Fibroblast of lung (primary cell): Measurements from ENCODE around the gene TNRC6A. TPM values are rescaled to one million over a fixed set of nuclear protein-coding genes. Genes with fewer than 3 reads are reported as not detected.
"Not testable (repeated sequence)": the region's sequence is repeated elsewhere in the genome, so short reads cannot be mapped to it uniquely, and the experiment has no call there.

Experiments used
- DNase-seq, 2 donors: peaks; one replicate each; pipeline versions ENCODE4 v3.0.0 to v3.0.0-alpha.2; 2010; ENCODE audit warnings: low read depth in 2 of 2
- H2AFZ ChIP-seq: 2 replicates; pipeline ENCODE4 v1.5.1; 2012; ENCODE audit warnings: low read length, control low read depth, inconsistent platforms
- H3K27ac ChIP-seq: 2 replicates; pipeline ENCODE4 v1.5.1; 2011; ENCODE audit warnings: low read length, control low read depth; ENCODE audit not compliant: insufficient read depth
- H3K27me3 ChIP-seq: 2 replicates; pipeline ENCODE4 v1.5.1; 2011; ENCODE audit warnings: mild to moderate bottlenecking, low read length; ENCODE audit not compliant: control insufficient read depth, insufficient read depth
- H3K36me3 ChIP-seq: 2 replicates; pipeline ENCODE4 v1.5.1; 2011; ENCODE audit warnings: low read length; ENCODE audit not compliant: control insufficient read depth, insufficient read depth
- H3K4me1 ChIP-seq: 2 replicates; pipeline ENCODE4 v1.5.1; 2011; ENCODE audit warnings: low read length; ENCODE audit not compliant: control insufficient read depth, insufficient read depth; ENCODE audit errors: extremely low read depth
- H3K4me2 ChIP-seq: 2 replicates; pipeline ENCODE4 v1.5.1; 2011; ENCODE audit warnings: low read length, control low read depth; ENCODE audit not compliant: insufficient read depth; ENCODE audit errors: extremely low read depth
- H3K4me3 ChIP-seq, 4 experiments: fragments of 200-600 bp in 1 of 4; sonication (generic) in 1 of 4; replicated peaks in 1 of 4; 2 replicates each; pipeline ENCODE4 v1.5.1; 2011 to 2016; ENCODE audit warnings: low read length in 4 of 4, low read depth in 3 of 4, mild to moderate bottlenecking in 3 of 4, control low read depth in 2 of 4, inconsistent platforms in 1 of 4, mixed read lengths in 1 of 4; ENCODE audit not compliant: insufficient read depth in 1 of 4; ENCODE audit errors: control extremely low read depth in 1 of 4
- H3K79me2 ChIP-seq: 2 replicates; pipeline ENCODE4 v1.5.1; 2012; ENCODE audit warnings: mild to moderate bottlenecking, low read length, inconsistent platforms; ENCODE audit not compliant: control insufficient read depth, insufficient read depth
- H3K9ac ChIP-seq: 2 replicates; pipeline ENCODE4 v1.5.1; 2011; ENCODE audit warnings: mild to moderate bottlenecking, low read length, control low read depth; ENCODE audit not compliant: insufficient read depth
- H3K9me3 ChIP-seq: 2 replicates; pipeline ENCODE4 v1.5.1; 2012; ENCODE audit warnings: low read depth, low read length; ENCODE audit not compliant: control insufficient read depth, insufficient read depth
- H4K20me1 ChIP-seq: 2 replicates; pipeline ENCODE4 v1.5.1; 2011; ENCODE audit warnings: low read length; ENCODE audit not compliant: control insufficient read depth, insufficient read depth; ENCODE audit errors: extremely low read depth
- EZH2 ChIP-seq: IDR thresholded peaks from 2 replicates; pipeline ENCODE4 v1.5.1; 2012; ENCODE audit warnings: low read length, control low read depth, mild to moderate bottlenecking; ENCODE audit errors: missing control alignments
- polyA plus RNA-seq, 2 donors: library from polyadenylated mRNA; depleted of rRNA in 1 of 2; stranded (reverse) in 1 of 2; unstranded in 1 of 2; fragments of >200 nt; gene quantifications; 2 replicates each; pipeline ENCODE4 v1.2.1, GENCODE V29; 2011 to 2012; ENCODE audit warnings: missing spikeins in 1 of 2
- total RNA-seq: library from RNA; depleted of rRNA; stranded (reverse); fragments of >200 nt; gene quantifications from 2 replicates; pipeline ENCODE4 v1.2.1, GENCODE V29; 2014
- TF ChIP-seq, protein P1 (sequence below), 2 donors: IDR thresholded peaks in 1 of 2; conservative IDR thresholded peaks in 1 of 2; 1 replicate in 1 of 2; 2 replicates in 1 of 2; pipeline ENCODE4 v1.5.1; 2011 to 2012; ENCODE audit warnings: low read length in 2 of 2, control low read depth in 1 of 2, inconsistent platforms in 1 of 2, low read depth in 1 of 2, mild to moderate bottlenecking in 1 of 2

Gene TNRC6A
- total and polyA plus RNA-seq, 2 donors (not counting 1 experiment from before 2014, with no cell fraction given), result 49.4 to 51.5 TPM

DNA sequence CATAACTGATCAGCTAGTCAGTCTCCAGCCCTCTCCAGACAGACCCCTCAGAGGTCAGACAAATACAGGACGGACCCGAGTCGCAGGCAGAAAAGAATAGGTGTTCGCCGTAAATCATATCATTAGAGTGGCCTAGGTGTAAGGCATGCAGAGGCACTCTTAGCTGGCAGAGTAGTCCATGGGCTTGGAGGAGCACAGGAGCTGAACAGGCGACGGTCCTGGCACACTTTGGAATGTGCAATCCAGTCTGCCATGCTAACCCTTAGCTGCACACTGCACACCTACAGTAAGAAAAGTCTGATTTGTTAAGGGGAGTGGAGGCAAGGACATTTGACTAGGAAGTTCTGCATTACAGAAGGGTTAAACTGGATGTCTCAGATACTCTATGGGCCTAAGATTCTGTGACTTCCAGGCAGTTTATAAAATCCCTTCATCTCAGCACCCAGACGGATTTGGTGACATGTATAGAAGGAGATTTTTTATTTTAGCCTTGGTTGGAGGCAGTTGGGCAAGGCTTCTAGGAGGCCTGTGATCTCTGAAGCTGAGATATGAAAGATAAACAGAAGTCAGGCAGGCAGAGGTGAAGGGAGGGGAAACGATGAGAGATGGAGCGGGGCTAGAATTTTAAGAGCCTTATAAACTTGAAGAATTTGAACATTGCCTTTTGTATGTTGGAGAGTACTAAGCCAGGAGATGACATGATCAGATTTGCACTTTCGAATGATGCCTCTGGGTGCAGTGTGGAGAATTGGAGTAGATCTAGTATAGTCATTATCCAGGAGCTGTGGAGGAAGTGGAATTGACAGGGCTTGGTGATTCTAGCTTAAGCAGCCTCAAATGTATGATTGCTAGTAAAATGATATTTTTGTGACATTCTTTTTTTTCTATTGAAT is 81.7 kb downstream of the TNRC6A start:
- H3K9me3 ChIP-seq, result no peaks in the 10 kb centered on the region
- peaks cover 20% of the 10 kb centered on the region for H3K36me3 ChIP-seq
- no peak overlapping the region for H3K9ac ChIP-seq
- no peaks in the 10 kb centered on the region for H3K27me3 ChIP-seq
- no peak overlapping the region for H2AFZ ChIP-seq
- H3K4me1 ChIP-seq, result no peaks in the 10 kb centered on the region
- no peak overlapping the region for H3K4me3 ChIP-seq
- no peak overlapping the region for H3K27ac ChIP-seq
- no peaks in the 10 kb centered on the region for H3K79me2 ChIP-seq
- DNase-seq, result no peak
- H4K20me1 ChIP-seq, result no peaks in the 10 kb centered on the region
- TF ChIP-seq EZH2, result no peak
- TF ChIP-seq, protein P1, sequence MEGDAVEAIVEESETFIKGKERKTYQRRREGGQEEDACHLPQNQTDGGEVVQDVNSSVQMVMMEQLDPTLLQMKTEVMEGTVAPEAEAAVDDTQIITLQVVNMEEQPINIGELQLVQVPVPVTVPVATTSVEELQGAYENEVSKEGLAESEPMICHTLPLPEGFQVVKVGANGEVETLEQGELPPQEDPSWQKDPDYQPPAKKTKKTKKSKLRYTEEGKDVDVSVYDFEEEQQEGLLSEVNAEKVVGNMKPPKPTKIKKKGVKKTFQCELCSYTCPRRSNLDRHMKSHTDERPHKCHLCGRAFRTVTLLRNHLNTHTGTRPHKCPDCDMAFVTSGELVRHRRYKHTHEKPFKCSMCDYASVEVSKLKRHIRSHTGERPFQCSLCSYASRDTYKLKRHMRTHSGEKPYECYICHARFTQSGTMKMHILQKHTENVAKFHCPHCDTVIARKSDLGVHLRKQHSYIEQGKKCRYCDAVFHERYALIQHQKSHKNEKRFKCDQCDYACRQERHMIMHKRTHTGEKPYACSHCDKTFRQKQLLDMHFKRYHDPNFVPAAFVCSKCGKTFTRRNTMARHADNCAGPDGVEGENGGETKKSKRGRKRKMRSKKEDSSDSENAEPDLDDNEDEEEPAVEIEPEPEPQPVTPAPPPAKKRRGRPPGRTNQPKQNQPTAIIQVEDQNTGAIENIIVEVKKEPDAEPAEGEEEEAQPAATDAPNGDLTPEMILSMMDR (conservative IDR thresholded peaks at IDR 0.05 in 1 of 2, IDR thresholded peaks at IDR 0.05 in 1 of 2; ENCODE audit: low read depth in 1 of 2, low read length in 2 of 2), result no peak
- no peak overlapping the region for H3K4me2 ChIP-seq

DNA sequence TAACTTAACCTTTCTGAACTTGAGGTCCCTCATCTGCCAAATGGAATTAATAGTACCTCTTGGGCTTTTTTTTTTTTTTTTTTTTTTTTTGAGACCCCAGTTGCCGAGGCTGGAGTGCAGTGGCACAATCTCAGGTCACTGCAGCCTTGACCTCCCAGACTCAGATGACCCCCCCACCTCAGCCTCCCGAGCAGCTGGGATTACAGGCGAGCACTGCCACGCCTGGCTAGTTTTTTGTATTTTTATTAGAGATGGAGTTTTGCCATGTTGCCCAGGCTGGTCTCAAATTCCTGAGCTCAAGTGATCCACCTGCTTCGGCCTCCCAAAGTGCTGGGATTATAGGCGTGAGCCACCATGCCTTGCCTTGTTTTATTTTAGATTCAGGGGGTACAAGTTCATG is 83.4 kb downstream of the TNRC6A start:
- not testable (repeated sequence) for H3K79me2 ChIP-seq, H3K4me1 ChIP-seq

DNA sequence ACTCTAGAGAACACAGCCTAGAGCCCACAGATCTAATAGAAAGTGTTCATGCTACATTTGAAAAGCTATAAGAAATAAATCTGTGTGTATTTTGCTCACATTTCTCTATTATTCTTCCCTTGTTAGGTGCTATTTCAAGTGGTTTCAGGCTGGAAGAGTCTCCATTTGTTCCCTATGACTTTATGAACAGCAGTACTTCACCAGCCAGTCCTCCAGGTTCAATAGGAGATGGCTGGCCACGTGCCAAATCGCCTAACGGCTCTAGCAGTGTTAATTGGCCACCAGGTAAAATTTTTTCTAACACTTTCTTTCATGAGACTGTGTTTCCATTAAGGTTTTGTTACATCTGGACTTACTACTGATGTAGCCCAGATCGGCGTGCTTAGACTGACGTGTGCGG is 85.6 kb downstream of the TNRC6A start:
- Histone ChIP-seq H3K27ac (no peak overlapping the region), H3K9me3 (no peaks in the 10 kb centered on the region), H4K20me1 (no peaks in the 10 kb centered on the region), H3K9ac (no peak overlapping the region), H3K79me2 (no peaks in the 10 kb centered on the region), H3K4me2 (no peak overlapping the region), H3K4me3 (no peak overlapping the region), H3K27me3 (no peaks in the 10 kb centered on the region), H2AFZ (no peak overlapping the region), H3K36me3 (peaks cover 26% of the 10 kb centered on the region), H3K4me1 (no peaks in the 10 kb centered on the region)
- TF ChIP-seq, protein P1 (conservative IDR thresholded peaks at IDR 0.05 in 1 of 2, IDR thresholded peaks at IDR 0.05 in 1 of 2; ENCODE audit: low read depth in 1 of 2, low read length in 2 of 2), result no peak
- no peak for TF ChIP-seq EZH2
- DNase-seq, result no peak

More for the DNA sequence above, 83.4 kb downstream of the TNRC6A start:
- DNase-seq, H4K20me1 ChIP-seq, H3K27ac ChIP-seq, H3K4me2 ChIP-seq, H3K27me3 ChIP-seq, H3K9ac ChIP-seq, H2AFZ ChIP-seq, H3K4me3 ChIP-seq, H3K9me3 ChIP-seq: not testable (repeated sequence)
- peaks cover 17% of the 10 kb centered on the region for H3K36me3 ChIP-seq
